ACC112 (cell line): ENCODE measurements around the gene RSPO3.
"Not testable (repeated sequence)": the region's sequence is repeated elsewhere in the genome, so short reads cannot be mapped to it uniquely, and the experiment has no call there.

Experiments
- H2AFZ ChIP-seq: fragments of 200-600 bp; sonication (generic); one replicate; pipeline ENCODE4 v1.6.0; 2017; ENCODE audit warnings: antibody characterized with exemption, low read length; ENCODE audit not compliant: unreplicated experiment
- H3K27ac ChIP-seq: fragments of 200-600 bp; sonication (generic); 2 replicates; pipeline ENCODE4 v1.5.1; 2014; ENCODE audit warnings: low read depth, mild to moderate bottlenecking, antibody characterized with exemption, low read length, moderate library complexity
- H3K27me3 ChIP-seq: fragments of 200-600 bp; sonication (generic); 2 replicates; pipeline ENCODE4 v1.6.1; 2014; ENCODE audit warnings: mild to moderate bottlenecking, antibody characterized with exemption, low read length, moderate library complexity, mixed read lengths; ENCODE audit not compliant: insufficient read depth
- H3K36me3 ChIP-seq: fragments of 200-600 bp; sonication (generic); 2 replicates; pipeline ENCODE4 v1.6.1; 2016; ENCODE audit warnings: mild to moderate bottlenecking, antibody characterized with exemption, low read length, moderate library complexity, mixed read lengths; ENCODE audit not compliant: insufficient read depth
- H3K4me1 ChIP-seq: fragments of 200-600 bp; sonication (generic); one replicate; pipeline ENCODE4 v1.6.1; 2016; ENCODE audit warnings: low read length, mixed read lengths; ENCODE audit not compliant: insufficient read depth, unreplicated experiment, control insufficient read depth
- H3K4me3 ChIP-seq: fragments of 200-600 bp; sonication (generic); 2 replicates; pipeline ENCODE4 v1.5.1; 2014; ENCODE audit warnings: mild to moderate bottlenecking, low read depth, low read length
- H3K79me2 ChIP-seq: fragments of 200-600 bp; sonication (generic); one replicate; pipeline ENCODE4 v1.6.0; 2016; ENCODE audit warnings: low read length; ENCODE audit not compliant: control insufficient read depth, unreplicated experiment, insufficient read depth

Gene RSPO3

GRCh38 chr6:127085181-127085580 is 33.3 kb upstream of the RSPO3 start:
- Histone ChIP-seq H3K4me1 (no peaks in the 10 kb centered on the region), H3K79me2 (no peaks in the 10 kb centered on the region), H3K27ac (no peak overlapping the region), H3K36me3 (no peaks in the 10 kb centered on the region), H3K27me3 (no peaks in the 10 kb centered on the region), H3K4me3 (no peak overlapping the region), H2AFZ (no peak overlapping the region)

DNA sequence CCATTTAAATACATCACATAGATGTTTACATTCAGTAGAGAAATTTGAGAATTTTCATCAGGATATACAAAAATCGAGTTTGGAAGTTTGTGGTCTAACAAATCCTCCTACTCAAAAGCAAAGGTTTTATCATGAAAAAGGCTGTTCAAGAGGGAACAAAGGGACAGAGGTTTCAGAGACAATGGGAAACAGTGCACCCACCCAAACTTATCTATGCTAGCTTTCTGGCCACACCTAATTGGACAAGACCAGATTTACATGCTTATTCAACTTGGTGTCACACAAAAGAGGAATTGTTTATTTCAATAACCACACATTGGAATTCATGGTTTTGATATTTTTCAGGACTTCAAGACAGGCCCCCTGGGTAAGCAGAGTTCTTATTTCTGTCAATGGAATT is 28.4 kb upstream of the RSPO3 start:
- no peaks in the 10 kb centered on the region for H3K27me3 ChIP-seq
- H3K79me2 ChIP-seq = no peaks in the 10 kb centered on the region
- H3K36me3 ChIP-seq = no peaks in the 10 kb centered on the region
- no peak overlapping the region for H3K27ac ChIP-seq
- H3K4me1 ChIP-seq = no peaks in the 10 kb centered on the region
- no peak overlapping the region for H3K4me3 ChIP-seq
- H2AFZ ChIP-seq = no peak overlapping the region

DNA sequence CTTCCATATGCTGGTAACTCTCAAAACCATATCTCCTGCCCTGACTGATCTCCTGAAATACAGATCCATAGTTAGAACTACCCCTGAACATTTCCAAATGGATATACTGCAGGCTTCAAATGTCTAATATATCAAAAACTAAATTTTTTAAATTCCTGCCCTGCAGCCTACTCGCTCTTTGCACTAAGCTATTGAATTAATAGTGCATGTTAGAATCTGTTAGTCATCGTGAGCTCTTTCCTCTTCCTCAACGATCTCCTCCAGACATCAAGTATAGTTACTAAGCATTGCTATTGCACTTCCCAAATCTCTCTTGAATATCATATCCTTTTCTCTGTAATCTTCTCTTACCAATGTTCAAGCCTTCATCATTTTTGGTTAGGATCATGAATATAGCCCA is 26.0 kb upstream of the RSPO3 start:
- no peak overlapping the region for H3K4me3 ChIP-seq
- H3K4me1 ChIP-seq = no peaks in the 10 kb centered on the region
- H2AFZ ChIP-seq = no peak overlapping the region
- no peaks in the 10 kb centered on the region for H3K27me3 ChIP-seq
- no peaks in the 10 kb centered on the region for H3K79me2 ChIP-seq
- no peaks in the 10 kb centered on the region for H3K36me3 ChIP-seq
- no peak overlapping the region for H3K27ac ChIP-seq

DNA sequence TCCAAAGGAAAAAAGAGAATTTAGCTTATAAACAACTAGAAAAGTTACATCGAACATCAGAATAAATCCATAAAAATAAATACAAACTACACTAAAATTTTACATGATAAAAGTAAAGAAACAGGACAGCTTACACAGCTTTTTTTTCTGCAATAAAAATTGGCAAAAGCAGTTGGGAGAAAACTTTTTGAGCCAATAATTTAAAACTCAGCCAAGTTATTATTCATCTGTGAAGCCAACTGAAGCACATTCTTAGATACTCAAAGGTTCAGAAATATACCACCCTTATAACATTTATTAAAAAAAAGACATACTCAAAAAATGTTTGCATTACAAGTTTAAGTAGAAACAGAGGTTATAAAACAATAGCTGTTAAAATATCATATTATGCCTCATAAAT is 23.7 kb upstream of the RSPO3 start:
- Histone ChIP-seq H3K36me3 (no peaks in the 10 kb centered on the region), H3K4me1 (no peaks in the 10 kb centered on the region), H3K79me2 (no peaks in the 10 kb centered on the region), H3K27me3 (no peaks in the 10 kb centered on the region), H3K27ac (no peak overlapping the region), H3K4me3 (no peak overlapping the region), H2AFZ (no peak overlapping the region)

DNA sequence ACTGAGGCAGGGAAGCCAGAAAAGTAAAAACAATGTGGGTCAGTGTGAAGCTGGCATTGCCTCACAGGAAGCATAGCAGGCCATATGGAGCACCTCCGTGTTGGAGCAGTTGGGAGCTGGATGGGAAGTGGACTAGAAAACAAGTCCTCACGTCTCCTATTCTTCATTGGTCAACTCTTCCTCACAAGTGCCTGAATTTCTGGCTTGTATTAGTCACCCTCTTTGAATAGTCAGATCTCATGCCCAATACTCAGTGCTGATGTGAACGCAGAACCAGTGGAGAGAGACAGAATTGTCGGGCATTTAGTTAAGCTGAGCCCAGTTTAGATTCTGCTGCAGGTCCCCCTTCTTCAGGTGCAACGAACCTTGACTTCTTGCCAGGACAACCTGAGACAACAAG is 22.3 kb upstream of the RSPO3 start:
- no peaks in the 10 kb centered on the region for H3K27me3 ChIP-seq
- H3K79me2 ChIP-seq = no peaks in the 10 kb centered on the region
- no peaks in the 10 kb centered on the region for H3K4me1 ChIP-seq
- no peak overlapping the region for H3K27ac ChIP-seq
- H2AFZ ChIP-seq = no peak overlapping the region
- H3K4me3 ChIP-seq = no peak overlapping the region
- no peaks in the 10 kb centered on the region for H3K36me3 ChIP-seq

GRCh38 chr6:127097442-127097841 is 21.0 kb upstream of the RSPO3 start:
- not testable (repeated sequence) for H3K27me3 ChIP-seq, H3K27ac ChIP-seq, H3K79me2 ChIP-seq, H3K4me1 ChIP-seq, H2AFZ ChIP-seq, H3K4me3 ChIP-seq, H3K36me3 ChIP-seq

GRCh38 chr6:127100510-127101140 is 17.8 kb upstream of the RSPO3 start:
- Histone ChIP-seq H3K79me2 (no peaks in the 10 kb centered on the region), H3K36me3 (no peaks in the 10 kb centered on the region), H2AFZ (peak overlapping the region; percentile 62), H3K4me1 (peaks cover 18% of the 10 kb centered on the region), H3K27me3 (no peaks in the 10 kb centered on the region), H3K4me3 (no peak overlapping the region), H3K27ac (peak overlapping the region; percentile 69; the same call in 1 of the 2 replicates)

- peaks cover 18% of the 10 kb centered on the region for H3K4me1 ChIP-seq
Measured at GRCh38 chr6:127102299-127102698, 16.2 kb upstream of the RSPO3 start.

DNA sequence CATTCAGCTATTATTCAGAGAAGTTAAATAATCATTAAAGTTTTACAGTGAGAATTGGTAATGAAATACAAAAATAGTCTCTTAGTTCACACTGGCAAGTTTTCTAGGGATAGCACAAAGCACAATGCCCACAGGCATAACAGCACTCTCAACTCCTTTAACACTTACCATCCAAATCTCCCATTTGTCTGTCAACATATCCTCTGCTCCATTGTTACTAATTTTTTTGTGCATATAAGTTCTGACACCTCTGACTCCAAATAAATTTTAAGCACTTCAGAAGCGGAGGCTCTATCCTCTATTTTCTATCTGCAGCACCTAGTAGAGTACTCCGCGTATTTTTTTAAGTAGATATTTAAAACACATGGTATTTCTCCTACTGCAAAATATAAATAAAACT is 15.6 kb upstream of the RSPO3 start:
- Histone ChIP-seq H3K4me1 (peaks cover 18% of the 10 kb centered on the region), H3K27ac (peak overlapping the region; percentile 75), H3K36me3 (no peaks in the 10 kb centered on the region), H3K79me2 (no peaks in the 10 kb centered on the region), H3K27me3 (no peaks in the 10 kb centered on the region), H3K4me3 (no peak overlapping the region), H2AFZ (no peak overlapping the region)

More at GRCh38 chr6:127102299-127102698, 16.2 kb upstream of the RSPO3 start:
- H3K27ac ChIP-seq = peak overlapping the region; percentile 75
- H3K27me3 ChIP-seq = no peaks in the 10 kb centered on the region
- H3K36me3 ChIP-seq = no peaks in the 10 kb centered on the region
- H2AFZ ChIP-seq = no peak overlapping the region
- no peak overlapping the region for H3K4me3 ChIP-seq
- no peaks in the 10 kb centered on the region for H3K79me2 ChIP-seq

GRCh38 chr6:127103482-127103881 is 15.0 kb upstream of the RSPO3 start:
- peak overlapping the region; percentile 75; the same call in 1 of the 2 replicates for H3K27ac ChIP-seq
- no peak overlapping the region for H2AFZ ChIP-seq
- H3K79me2 ChIP-seq = no peaks in the 10 kb centered on the region

GRCh38 chr6:127107916-127108315 is 10.6 kb upstream of the RSPO3 start:
- H3K36me3 ChIP-seq = no peaks in the 10 kb centered on the region
- no peaks in the 10 kb centered on the region for H3K27me3 ChIP-seq
- no peaks in the 10 kb centered on the region for H3K79me2 ChIP-seq
- no peak overlapping the region for H2AFZ ChIP-seq
- H3K4me1 ChIP-seq = peaks cover 7% of the 10 kb centered on the region
- no peak overlapping the region for H3K27ac ChIP-seq
- H3K4me3 ChIP-seq = no peak overlapping the region

More at GRCh38 chr6:127103482-127103881, 15.0 kb upstream of the RSPO3 start:
- peaks cover 18% of the 10 kb centered on the region for H3K4me1 ChIP-seq
- H3K36me3 ChIP-seq = no peaks in the 10 kb centered on the region
- H3K4me3 ChIP-seq = no peak overlapping the region
- H3K27me3 ChIP-seq = no peaks in the 10 kb centered on the region
